AG10803 (cell line): ENCODE data around the gene PRRT4.

Experiments used
- DNase-seq: peaks from one replicate; pipeline ENCODE4 v3.0.0; 2010; ENCODE audit warnings: low read depth
- H3K4me3 ChIP-seq: 2 replicates; pipeline ENCODE4 v1.5.1; 2011; ENCODE audit warnings: mild to moderate bottlenecking, low read length, control low read depth
- TF ChIP-seq, protein P1 (sequence below): conservative IDR thresholded peaks from 2 replicates; pipeline ENCODE4 v1.5.1; 2011; ENCODE audit warnings: mild to moderate bottlenecking, low read length, control low read depth, inconsistent platforms

Gene PRRT4

DNA sequence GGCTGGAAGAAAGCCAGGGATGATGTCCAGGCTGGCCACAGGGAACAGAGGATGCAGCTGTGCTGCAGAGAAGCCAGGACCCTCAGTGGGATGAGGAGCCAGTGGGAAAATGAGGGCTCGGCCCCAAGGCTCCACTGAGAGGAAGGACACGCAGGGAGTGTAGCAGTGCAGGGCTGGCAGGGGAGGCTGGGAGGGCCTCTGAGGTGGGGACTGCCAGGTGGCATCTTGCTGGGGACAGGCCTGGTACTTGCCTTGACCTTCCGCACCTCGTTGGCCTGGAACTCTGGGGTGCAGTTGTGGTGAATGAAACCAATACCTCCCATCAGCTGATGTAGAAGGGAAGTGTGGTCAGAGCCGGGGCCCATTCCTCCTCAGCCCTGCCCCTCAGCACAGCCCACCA is 39.1 kb upstream of the PRRT4 start:
- no peak for DNase-seq
- no peak overlapping the region for H3K4me3 ChIP-seq
- TF ChIP-seq, protein P1, sequence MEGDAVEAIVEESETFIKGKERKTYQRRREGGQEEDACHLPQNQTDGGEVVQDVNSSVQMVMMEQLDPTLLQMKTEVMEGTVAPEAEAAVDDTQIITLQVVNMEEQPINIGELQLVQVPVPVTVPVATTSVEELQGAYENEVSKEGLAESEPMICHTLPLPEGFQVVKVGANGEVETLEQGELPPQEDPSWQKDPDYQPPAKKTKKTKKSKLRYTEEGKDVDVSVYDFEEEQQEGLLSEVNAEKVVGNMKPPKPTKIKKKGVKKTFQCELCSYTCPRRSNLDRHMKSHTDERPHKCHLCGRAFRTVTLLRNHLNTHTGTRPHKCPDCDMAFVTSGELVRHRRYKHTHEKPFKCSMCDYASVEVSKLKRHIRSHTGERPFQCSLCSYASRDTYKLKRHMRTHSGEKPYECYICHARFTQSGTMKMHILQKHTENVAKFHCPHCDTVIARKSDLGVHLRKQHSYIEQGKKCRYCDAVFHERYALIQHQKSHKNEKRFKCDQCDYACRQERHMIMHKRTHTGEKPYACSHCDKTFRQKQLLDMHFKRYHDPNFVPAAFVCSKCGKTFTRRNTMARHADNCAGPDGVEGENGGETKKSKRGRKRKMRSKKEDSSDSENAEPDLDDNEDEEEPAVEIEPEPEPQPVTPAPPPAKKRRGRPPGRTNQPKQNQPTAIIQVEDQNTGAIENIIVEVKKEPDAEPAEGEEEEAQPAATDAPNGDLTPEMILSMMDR = no peak

DNA sequence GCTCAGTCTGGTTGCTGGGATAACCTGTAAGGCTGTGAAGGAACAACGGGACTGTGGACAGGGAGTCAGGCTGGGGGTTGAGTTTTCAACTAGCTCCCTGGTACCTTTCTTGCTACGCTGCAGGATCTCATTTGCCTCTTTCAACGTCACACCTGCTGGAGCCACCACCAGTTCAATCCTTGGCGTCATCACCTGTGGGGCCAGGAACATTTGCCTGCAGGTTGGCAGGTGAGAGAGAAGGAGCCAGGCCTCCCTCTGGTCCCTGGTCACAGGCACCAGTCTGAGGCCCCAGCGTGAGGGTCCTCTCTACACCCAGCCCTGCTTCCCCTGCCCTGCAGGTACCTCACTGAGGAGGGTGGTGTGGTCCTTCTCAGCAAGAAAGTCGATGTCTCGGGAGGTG is 38.5 kb upstream of the PRRT4 start:
- no peak overlapping the region for H3K4me3 ChIP-seq
- TF ChIP-seq, protein P1 = no peak
- DNase-seq = no peak

DNA sequence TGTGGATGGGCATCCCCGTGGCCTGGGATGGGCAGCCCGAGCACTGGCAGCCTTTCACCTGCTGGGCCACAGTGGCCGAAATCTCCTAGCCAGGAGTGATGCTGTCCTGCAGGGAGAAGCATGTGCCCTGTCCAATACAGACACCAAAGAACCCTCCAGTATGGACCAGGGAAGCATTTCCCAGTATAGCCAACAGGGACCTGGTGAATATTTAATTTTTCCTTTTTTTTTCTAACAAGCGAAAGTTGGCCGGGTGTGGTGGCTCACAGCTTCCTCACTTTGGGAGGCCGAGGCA is 37.3 kb upstream of the PRRT4 start:
- no peak overlapping the region for H3K4me3 ChIP-seq
- no peak for DNase-seq
- TF ChIP-seq, protein P1 = no peak

DNA sequence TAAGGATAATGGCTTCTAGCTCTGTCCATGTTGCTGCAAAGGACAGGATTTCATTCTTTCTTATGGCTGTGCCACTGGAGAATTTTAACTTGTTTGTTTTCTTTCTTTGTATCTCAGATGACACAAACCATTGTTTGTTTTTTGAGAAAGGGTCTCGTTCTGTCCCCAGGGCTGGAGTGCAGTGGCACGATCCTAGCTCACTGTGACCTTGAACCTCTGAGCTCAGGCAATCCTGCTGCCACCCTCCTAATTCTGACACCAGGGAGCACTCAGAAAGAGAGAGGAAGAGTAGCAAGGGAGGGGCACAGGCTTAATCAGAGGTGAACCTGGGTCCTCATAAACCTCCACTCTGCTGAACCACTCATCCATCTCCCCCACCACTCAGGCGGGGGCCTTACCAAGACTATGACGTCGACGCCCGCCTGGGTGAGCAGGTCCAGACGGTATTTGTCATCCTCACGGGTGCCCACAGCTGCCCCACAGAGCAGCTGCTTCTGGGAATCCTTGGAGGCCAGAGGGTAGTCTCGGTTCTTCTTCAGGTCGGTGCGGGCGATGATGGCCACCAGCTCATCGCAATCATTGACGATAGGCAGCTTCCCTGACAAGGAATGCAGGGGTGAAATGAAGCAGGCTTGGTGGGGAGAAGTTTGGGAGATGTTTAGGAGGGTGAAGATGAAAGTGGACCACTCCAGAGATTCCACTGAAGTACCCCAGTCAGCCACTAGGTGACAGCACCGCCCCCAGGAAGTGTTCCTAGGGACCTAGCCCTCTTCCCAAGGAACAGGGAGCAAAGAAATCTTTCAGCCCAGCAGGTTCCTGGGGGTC is 36.7 kb upstream of the PRRT4 start:
- peak; percentile 37 for DNase-seq
- H3K4me3 ChIP-seq = no peak overlapping the region
- TF ChIP-seq, protein P1 = peak; percentile 92

DNA sequence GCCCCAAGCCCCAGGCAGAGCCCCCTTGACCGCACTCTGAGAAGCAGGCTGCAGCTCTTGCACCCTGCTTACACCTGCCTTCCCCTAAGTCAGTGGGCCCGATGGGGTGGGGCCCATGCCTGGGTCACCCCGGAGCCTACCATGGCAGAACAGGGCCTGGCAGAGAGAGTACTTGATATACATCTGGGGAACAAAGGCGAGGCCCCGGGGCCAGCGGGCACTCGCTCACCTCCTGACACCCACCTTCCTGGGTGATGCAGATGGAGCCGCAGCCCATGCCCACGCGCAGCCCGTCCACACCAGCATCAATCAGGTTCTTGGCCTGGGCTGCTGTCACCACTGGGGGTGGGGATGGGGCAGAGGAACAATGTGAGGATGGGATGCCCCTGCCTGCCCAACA is 34.9 kb upstream of the PRRT4 start:
- no peak overlapping the region for H3K4me3 ChIP-seq
- TF ChIP-seq, protein P1 = no peak
- no peak for DNase-seq

DNA sequence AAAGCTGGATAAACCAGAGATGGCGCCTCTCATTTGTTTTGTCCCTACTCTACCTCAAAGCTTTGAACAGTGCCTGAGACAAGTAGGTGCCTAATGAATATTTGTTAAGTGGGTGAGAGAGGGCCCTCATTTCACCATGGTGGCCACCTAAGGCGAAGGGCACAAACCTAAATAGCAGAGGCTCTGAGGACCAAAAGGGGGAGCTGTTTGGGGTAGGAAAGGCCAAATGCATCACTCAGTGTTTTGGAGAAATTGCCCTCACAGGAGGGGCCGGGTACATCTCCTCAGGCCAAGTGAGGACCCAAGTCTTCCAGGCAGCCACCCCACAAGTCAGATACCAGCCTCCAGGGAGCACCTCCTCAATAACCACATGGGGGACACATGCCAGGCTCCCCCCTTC is 34.3 kb upstream of the PRRT4 start:
- H3K4me3 ChIP-seq = no peak overlapping the region
- no peak for DNase-seq
- TF ChIP-seq, protein P1 = no peak; the same call in 1 of the 2 replicates

DNA sequence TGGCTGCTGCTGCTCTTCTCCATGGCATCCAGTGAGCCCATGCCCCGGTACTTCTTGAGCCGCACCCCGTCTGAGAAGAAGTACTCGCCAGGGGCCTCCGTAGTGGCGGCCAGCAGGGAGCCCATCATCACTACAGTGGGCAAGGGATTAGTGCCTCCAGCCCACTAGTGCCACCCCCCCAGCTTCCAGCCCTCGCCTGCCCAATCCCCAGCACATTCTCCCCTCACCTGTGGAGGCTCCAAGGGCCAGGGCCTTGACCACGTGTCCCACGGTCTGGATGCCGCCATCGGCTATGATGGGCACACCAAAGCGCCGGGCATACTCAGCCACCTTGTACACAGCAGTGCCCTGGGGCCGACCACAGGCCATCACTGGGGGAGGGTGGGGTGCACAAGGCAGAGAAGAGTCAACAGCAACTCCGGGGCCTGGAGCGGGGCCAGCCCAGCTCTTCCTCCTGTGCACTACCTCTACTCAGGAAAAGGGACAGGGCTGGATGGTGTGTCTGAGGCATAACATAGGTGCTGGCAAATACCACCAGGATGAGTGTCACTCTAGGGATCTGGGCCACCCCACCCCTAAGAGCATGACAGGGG is 33.5 kb upstream of the PRRT4 start:
- H3K4me3 ChIP-seq = no peak overlapping the region
- DNase-seq = no peak
- TF ChIP-seq, protein P1 = no peak
